HUES6 (cell line): ENCODE results near the gene ASF1A.

Experiments
- H3K27ac ChIP-seq: 2 replicates; pipeline ENCODE4 v1.7.0; 2013; ENCODE audit warnings: low read depth, mild to moderate bottlenecking, low read length, inconsistent platforms
- H3K27me3 ChIP-seq: 2 replicates; pipeline ENCODE4 v1.6.1; 2013; ENCODE audit warnings: low read length; ENCODE audit not compliant: control insufficient read depth, insufficient read depth
- H3K36me3 ChIP-seq: 2 replicates; pipeline ENCODE4 v1.6.1; 2013; ENCODE audit warnings: low read length; ENCODE audit not compliant: control insufficient read depth, insufficient read depth
- H3K4me1 ChIP-seq: 2 replicates; pipeline ENCODE4 v1.6.1; 2013; ENCODE audit warnings: low read length; ENCODE audit not compliant: control insufficient read depth, insufficient read depth
- H3K4me3 ChIP-seq: 2 replicates; pipeline ENCODE4 v1.5.1; 2013; ENCODE audit warnings: low read depth, low read length
- H3K9ac ChIP-seq: one replicate; pipeline ENCODE4 v1.6.1; 2013; ENCODE audit warnings: mild to moderate bottlenecking, low read length
- H3K9me3 ChIP-seq: 2 replicates; pipeline ENCODE4 v1.6.1; 2013; ENCODE audit warnings: low read depth, low read length; ENCODE audit not compliant: control insufficient read depth, insufficient read depth

Gene ASF1A

GRCh38 chr6:118881440-118882313 is 12.3 kb upstream of the ASF1A start:
- Histone ChIP-seq H3K9ac (no peak overlapping the region), H3K9me3 (no peaks in the 10 kb centered on the region), H3K4me1 (peaks cover 10% of the 10 kb centered on the region), H3K36me3 (no peaks in the 10 kb centered on the region), H3K27ac (0 out of 2 replicates have a peak overlapping the region, but pooled peaks have one; percentile 1), H3K27me3 (no peaks in the 10 kb centered on the region), H3K4me3 (no peak overlapping the region)

GRCh38 chr6:118882314-118882905 is 11.5 kb upstream of the ASF1A start:
- Histone ChIP-seq H3K27ac (0 out of 2 replicates have a peak overlapping the region, but pooled peaks have one; percentile 1), H3K36me3 (no peaks in the 10 kb centered on the region), H3K4me1 (peaks cover 10% of the 10 kb centered on the region), H3K9me3 (no peaks in the 10 kb centered on the region), H3K9ac (peak overlapping the region; percentile 35), H3K4me3 (no peak overlapping the region), H3K27me3 (no peaks in the 10 kb centered on the region)

- Histone ChIP-seq H3K36me3 (no peaks in the 10 kb centered on the region), H3K27me3 (no peaks in the 10 kb centered on the region), H3K9me3 (no peaks in the 10 kb centered on the region), H3K4me1 (peaks cover 10% of the 10 kb centered on the region), H3K4me3 (no peak overlapping the region), H3K9ac (no peak overlapping the region), H3K27ac (no peak overlapping the region)
Measured at GRCh38 chr6:118886641-118887040, 7.3 kb upstream of the ASF1A start.

DNA sequence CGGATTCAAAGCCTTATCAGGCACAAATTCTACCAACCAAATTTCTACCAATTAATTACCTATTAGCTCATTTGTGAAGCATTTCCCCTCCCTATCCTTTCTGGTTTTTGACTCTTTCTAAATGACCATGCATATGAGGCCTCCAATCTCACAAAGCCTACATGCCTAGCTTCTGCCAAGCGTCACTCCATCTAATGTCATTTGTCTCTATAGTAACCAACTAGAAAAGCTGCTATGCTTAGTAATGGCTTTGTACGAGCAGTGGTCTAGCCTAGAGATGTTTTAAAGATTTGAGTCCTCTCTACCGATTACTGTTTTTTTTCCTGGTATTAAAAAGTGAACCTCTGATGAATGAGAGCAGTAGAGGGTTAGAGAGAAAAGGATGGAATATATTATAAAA is 4.8 kb upstream of the ASF1A start:
- H3K9me3 ChIP-seq = no peaks in the 10 kb centered on the region

GRCh38 chr6:118890997-118891790 is 2.8 kb upstream of the ASF1A start:
- Histone ChIP-seq H3K4me1 (peaks cover 8% of the 10 kb centered on the region; the same call in 1 of the 2 replicates), H3K4me3 (no peak overlapping the region), H3K9ac (no peak overlapping the region), H3K27ac (no peak overlapping the region), H3K36me3 (no peaks in the 10 kb centered on the region), H3K9me3 (no peaks in the 10 kb centered on the region), H3K27me3 (no peaks in the 10 kb centered on the region)

More for the DNA sequence above, 4.8 kb upstream of the ASF1A start:
- no peak overlapping the region for H3K4me3 ChIP-seq
- H3K27me3 ChIP-seq = no peaks in the 10 kb centered on the region
- H3K36me3 ChIP-seq = no peaks in the 10 kb centered on the region
- no peak overlapping the region for H3K9ac ChIP-seq
- H3K4me1 ChIP-seq = peaks cover 7% of the 10 kb centered on the region; the same call in 1 of the 2 replicates
- no peak overlapping the region for H3K27ac ChIP-seq

- H3K4me3 ChIP-seq = peak overlapping the region; percentile 92
- no peaks in the 10 kb centered on the region for H3K27me3 ChIP-seq
- no peaks in the 10 kb centered on the region for H3K9me3 ChIP-seq
- peaks cover 11% of the 10 kb centered on the region for H3K4me1 ChIP-seq
- peak overlapping the region; percentile 78 for H3K9ac ChIP-seq
- H3K36me3 ChIP-seq = no peaks in the 10 kb centered on the region
- H3K27ac ChIP-seq = peak overlapping the region; percentile 79; the same call in 1 of the 2 replicates
Measured at GRCh38 chr6:118892355-118892991, 1.5 kb upstream of the ASF1A start.

GRCh38 chr6:118893064-118893806 is 717 bp upstream of the ASF1A start:
- H3K4me1 ChIP-seq = peaks cover 18% of the 10 kb centered on the region
- no peaks in the 10 kb centered on the region for H3K36me3 ChIP-seq
- H3K4me3 ChIP-seq = peak overlapping the region; percentile 92
- no peaks in the 10 kb centered on the region for H3K27me3 ChIP-seq
- peak overlapping the region; percentile 78 for H3K9ac ChIP-seq
- H3K27ac ChIP-seq = peak overlapping the region; percentile 79
- H3K9me3 ChIP-seq = no peaks in the 10 kb centered on the region

- Histone ChIP-seq H3K9me3 (no peaks in the 10 kb centered on the region), H3K27ac (peak overlapping the region; percentile 97), H3K36me3 (peaks cover 11% of the 10 kb centered on the region), H3K9ac (peak overlapping the region; percentile 97), H3K4me3 (peak overlapping the region; percentile 92), H3K27me3 (no peaks in the 10 kb centered on the region), H3K4me1 (peaks cover 30% of the 10 kb centered on the region)
Measured at GRCh38 chr6:118894425-118895260, 691 bp downstream of the ASF1A start.

DNA sequence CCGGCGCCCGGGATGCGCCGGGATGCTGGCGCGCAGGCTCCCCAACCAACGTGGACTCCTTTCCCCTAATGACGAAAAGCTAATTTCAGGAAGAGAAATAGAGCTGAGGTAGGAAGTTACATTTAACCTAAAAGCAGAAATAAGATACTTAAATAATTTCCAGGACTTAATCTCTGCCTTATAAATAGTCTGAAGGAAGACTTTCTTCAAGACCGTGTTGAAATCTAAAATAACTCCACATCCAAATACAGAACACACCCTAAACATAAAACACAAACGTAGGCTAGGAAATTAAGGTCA is 1.3 kb downstream of the ASF1A start:
- Histone ChIP-seq H3K9me3 (no peaks in the 10 kb centered on the region), H3K4me3 (peak overlapping the region; percentile 92), H3K9ac (peak overlapping the region; percentile 97), H3K36me3 (peaks cover 16% of the 10 kb centered on the region), H3K4me1 (peaks cover 35% of the 10 kb centered on the region), H3K27me3 (no peaks in the 10 kb centered on the region), H3K27ac (peak overlapping the region; percentile 97)
